SK-N-SH (cell line): ENCODE data around the gene CDC25B. TPM values are rescaled to one million over a fixed set of nuclear protein-coding genes. Genes with fewer than 3 reads are reported as not detected.

Source experiments
- CTCF ChIA-PET: fragments of 300-600, 350-600 bp; formaldehyde crosslinking; extraction: SDS; loops from one replicate; lab custom pipeline; 2021; lab: Yijun Ruan, JAX
- POLR2A ChIA-PET: fragments of 350-600 bp; sonication (Branson Sonifier 250); formaldehyde crosslinking; extraction: SDS; loops from one replicate; lab custom pipeline; 2020; ENCODE audit warnings: antibody characterized with exemption, inconsistent platforms; lab: Yijun Ruan, JAX
- DNase-seq: peaks from one replicate; pipeline ENCODE4 v3.0.0; 2012
- H2AFZ ChIP-seq: fragments of 200-600 bp; sonication (generic); 2 replicates; pipeline ENCODE4 v1.8.1; 2016; ENCODE audit warnings: antibody characterized with exemption, mild to moderate bottlenecking, low read depth
- H3F3A ChIP-seq: fragments of 200-600 bp; sonication (generic); replicated peaks from 2 replicates; pipeline ENCODE3; 2016; ENCODE audit warnings: antibody characterized with exemption, mild to moderate bottlenecking; ENCODE audit not compliant: insufficient read depth
- H3K27ac ChIP-seq, 2 experiments: fragments of 200-500 bp in 1 of 2; fragments of 200-600 bp in 1 of 2; sonication (Bioruptor generic) in 1 of 2; sonication (generic), shearing (Covaris generic) in 1 of 2; 2 replicates each; pipeline versions ENCODE4 v1.5.1 to v1.6.1; 2014 to 2016; ENCODE audit warnings: low read depth in 2 of 2, inconsistent platforms in 1 of 2, low read length in 1 of 2, mild to moderate bottlenecking in 1 of 2, mixed read lengths in 1 of 2
- H3K27me3 ChIP-seq: fragments of 200-600 bp; sonication (generic), shearing (Covaris generic); 2 replicates; pipeline ENCODE4 v1.6.1; 2016; ENCODE audit warnings: mixed run types; ENCODE audit not compliant: insufficient read depth
- H3K36me3 ChIP-seq, 2 experiments: fragments of 200-500 bp in 1 of 2; fragments of 200-600 bp in 1 of 2; sonication (Bioruptor generic) in 1 of 2; sonication (generic) in 1 of 2; replicated peaks in 1 of 2; 2 replicates each; pipeline versions ENCODE3 to v1.5.1; 2014 to 2016; ENCODE audit warnings: low read length in 1 of 2, mild to moderate bottlenecking in 1 of 2; ENCODE audit not compliant: insufficient read depth in 2 of 2, control insufficient read depth in 1 of 2
- H3K4me1 ChIP-seq, 2 experiments: fragments of 200-500 bp in 1 of 2; fragments of 200-600 bp in 1 of 2; sonication (Bioruptor generic) in 1 of 2; sonication (generic), shearing (Covaris generic) in 1 of 2; 2 replicates each; pipeline versions ENCODE4 v1.5.1 to v1.6.1; 2014 to 2016; ENCODE audit warnings: low read depth in 1 of 2, low read length in 1 of 2, mixed run types in 1 of 2; ENCODE audit not compliant: insufficient read depth in 2 of 2, control insufficient read depth in 1 of 2
- H3K4me2 ChIP-seq: fragments of 200-600 bp; sonication (generic), shearing (Covaris generic); 2 replicates; pipeline ENCODE4 v1.6.1; 2017; ENCODE audit warnings: mixed run types
- H3K4me3 ChIP-seq, 2 experiments: fragments of 200-500 bp in 1 of 2; fragments of 200-600 bp in 1 of 2; sonication (Bioruptor generic) in 1 of 2; sonication (generic), shearing (Covaris generic) in 1 of 2; 2 replicates each; pipeline versions ENCODE4 v1.5.1 to v1.8.1; 2014 to 2016; ENCODE audit warnings: low read depth in 2 of 2, inconsistent platforms in 1 of 2, low read length in 1 of 2, mild to moderate bottlenecking in 1 of 2, mixed read lengths in 1 of 2, moderate library complexity in 1 of 2
- H3K79me2 ChIP-seq: fragments of 200-600 bp; sonication (generic); 2 replicates; pipeline ENCODE4 v1.8.1; 2017; ENCODE audit warnings: mild to moderate bottlenecking; ENCODE audit not compliant: insufficient read depth
- H3K9ac ChIP-seq: fragments of 200-600 bp; sonication (generic); 2 replicates; pipeline ENCODE4 v1.6.1; 2017; ENCODE audit warnings: mixed run types
- H3K9me2 ChIP-seq: fragments of 200-600 bp; sonication (generic); 2 replicates; pipeline ENCODE4 v1.6.1; 2017; ENCODE audit warnings: mixed run types
- H3K9me3 ChIP-seq: fragments of 200-600 bp; sonication (generic); 2 replicates; pipeline ENCODE4 v1.6.1; 2017; ENCODE audit warnings: mixed run types, mild to moderate bottlenecking, moderate library complexity
- H4K20me1 ChIP-seq: fragments of 200-600 bp; sonication (generic); 2 replicates; pipeline ENCODE4 v1.6.1; 2017; ENCODE audit warnings: mild to moderate bottlenecking, mixed run types; ENCODE audit not compliant: insufficient read depth
- ELF1 ChIP-seq: IDR thresholded peaks from 2 replicates; pipeline ENCODE4 v1.4.0; 2012
- EP300 ChIP-seq, 2 experiments: IDR thresholded peaks; 2 replicates each; pipeline versions ENCODE4 v1.4.0 to v1.6.1; 2012; ENCODE audit warnings: borderline replicate concordance in 1 of 2, low read depth in 1 of 2, low read length in 1 of 2
- EZH2phosphoT487 ChIP-seq: fragments of 200-600 bp; sonication (generic); IDR thresholded peaks from 2 replicates; pipeline ENCODE4 v1.6.1; 2017; ENCODE audit warnings: low read depth, mixed run types, mild to moderate bottlenecking, antibody characterized with exemption, moderate library complexity, borderline replicate concordance
- FOXJ3 ChIP-seq: sonication (generic); formaldehyde crosslinking; IDR thresholded peaks from 2 replicates; pipeline ENCODE4 v1.5.1; 2020; ENCODE audit warnings: mild to moderate bottlenecking, missing genetic modification reagents
- FOXM1 ChIP-seq: IDR thresholded peaks from 2 replicates; pipeline ENCODE4 v1.4.0; 2012; ENCODE audit warnings: low read depth, mild to moderate bottlenecking
- GATA2 ChIP-seq: sonication (generic); formaldehyde crosslinking; IDR thresholded peaks from 2 replicates; pipeline ENCODE4 v1.5.0; 2020; ENCODE audit warnings: mild to moderate bottlenecking, missing genetic modification reagents
- JUND ChIP-seq: IDR thresholded peaks from 2 replicates; pipeline ENCODE4 v1.4.0; 2012
- MEF2A ChIP-seq: IDR thresholded peaks from 2 replicates; pipeline ENCODE4 v1.4.0; 2012; ENCODE audit warnings: low read depth, borderline replicate concordance
- MXI1 ChIP-seq: IDR thresholded peaks from 2 replicates; pipeline ENCODE4 v1.6.1; 2012; ENCODE audit warnings: mild to moderate bottlenecking, low read depth, low read length, improper control_type of control experiment
- NFIC ChIP-seq: IDR thresholded peaks from 2 replicates; pipeline ENCODE4 v1.4.0; 2012; ENCODE audit warnings: borderline replicate concordance
- POLR2AphosphoS5 ChIP-seq: IDR thresholded peaks from 2 replicates; pipeline ENCODE4 v1.6.1; 2012; ENCODE audit warnings: low read depth, low read length
- RAD21 ChIP-seq: IDR thresholded peaks from 2 replicates; pipeline ENCODE4 v1.6.1; 2012; ENCODE audit warnings: mild to moderate bottlenecking, low read length
- RFX5 ChIP-seq: IDR thresholded peaks from 2 replicates; pipeline ENCODE4 v1.6.1; 2012; ENCODE audit warnings: mild to moderate bottlenecking, improper control_type of control experiment, low read length
- SIN3A ChIP-seq: IDR thresholded peaks from 2 replicates; pipeline ENCODE4 v1.6.1; 2012; ENCODE audit warnings: low read depth, mild to moderate bottlenecking, low read length, moderate library complexity, borderline replicate concordance
- TCF12 ChIP-seq: IDR thresholded peaks from 2 replicates; pipeline ENCODE4 v1.4.0; 2012
- TEAD4 ChIP-seq: IDR thresholded peaks from 2 replicates; pipeline ENCODE4 v1.4.0; 2012; ENCODE audit warnings: mild to moderate bottlenecking, borderline replicate concordance; ENCODE audit not compliant: insufficient read depth
- WGBS: methylation state at CpG from one replicate; pipeline ENCODE4 v1.1.6; 2017; ENCODE audit warnings: low lambda C conversion rate; 5-methylcytosine and 5-hydroxymethylcytosine counted together
- polyA plus RNA-seq, 3 experiments: library from polyadenylated mRNA; depleted of rRNA; stranded (reverse); fragments of >200 nt; gene quantifications; 2 replicates each; pipeline ENCODE4 v1.2.3, GENCODE V29; 2012
- TF ChIP-seq, protein P1 (sequence below): fragments of 150-350 bp; IDR thresholded peaks from 2 replicates; pipeline ENCODE4 v1.6.1; 2016; ENCODE audit warnings: mild to moderate bottlenecking, low read depth, low read length
- TF ChIP-seq, protein P2 (sequence below): IDR thresholded peaks from 2 replicates; pipeline ENCODE4 v1.4.0; 2012; ENCODE audit warnings: low read depth
- TF ChIP-seq, protein P3 (sequence below): IDR thresholded peaks from 2 replicates; pipeline ENCODE4; 2012
- TF ChIP-seq, protein P4 (sequence below): fragments of 200-600 bp; sonication (generic); IDR thresholded peaks from 2 replicates; pipeline ENCODE4 v1.6.1; 2017; ENCODE audit warnings: antibody characterized with exemption, mild to moderate bottlenecking, moderate library complexity

CDC25B gene
- polyA plus RNA-seq, 1 of the 3 experiments (the other 2 are of a cell fraction), result 56.5 TPM

DNA sequence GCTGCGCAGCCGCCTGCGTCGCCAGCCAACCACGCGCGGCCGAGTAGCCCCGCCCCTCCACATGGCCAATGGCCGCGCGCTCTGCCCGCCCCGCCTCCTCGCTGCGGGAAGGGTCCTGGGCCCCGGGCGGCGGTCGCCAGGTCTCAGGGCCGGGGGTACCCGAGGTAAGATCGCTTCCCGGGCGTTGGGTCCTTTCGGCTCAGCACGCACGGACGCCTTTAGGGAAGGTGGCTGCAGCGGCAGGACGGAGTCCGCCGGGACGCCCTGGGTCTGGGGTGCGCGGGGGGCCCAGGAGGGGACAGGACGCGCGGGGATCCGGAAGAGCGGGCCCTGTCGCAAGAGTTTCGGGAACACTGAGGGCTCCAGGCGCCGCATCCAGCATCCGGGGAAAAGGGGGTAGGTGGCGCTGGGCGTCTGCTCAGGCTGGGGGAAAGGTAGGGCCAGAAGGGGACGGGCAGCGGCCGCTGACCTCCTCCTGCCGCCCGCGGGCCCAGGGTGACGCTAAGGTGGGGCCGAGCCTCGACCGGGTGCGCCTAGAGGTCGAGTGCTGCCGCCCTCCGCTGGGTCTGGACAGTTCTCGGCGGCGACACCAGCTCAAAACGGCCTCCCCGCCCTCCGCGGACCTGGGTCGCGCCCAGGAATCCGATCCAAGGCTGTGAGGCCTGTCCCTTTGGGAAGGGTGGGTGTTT is 50.8 kb downstream of the CDC25B start, which contains the start of gene MAVS (continued):
- TF ChIP-seq SIN3A, result 0 out of 2 replicates have a peak, but pooled peaks have one; percentile 46
- TF ChIP-seq, all 33 proteins: peak for 9

DNA sequence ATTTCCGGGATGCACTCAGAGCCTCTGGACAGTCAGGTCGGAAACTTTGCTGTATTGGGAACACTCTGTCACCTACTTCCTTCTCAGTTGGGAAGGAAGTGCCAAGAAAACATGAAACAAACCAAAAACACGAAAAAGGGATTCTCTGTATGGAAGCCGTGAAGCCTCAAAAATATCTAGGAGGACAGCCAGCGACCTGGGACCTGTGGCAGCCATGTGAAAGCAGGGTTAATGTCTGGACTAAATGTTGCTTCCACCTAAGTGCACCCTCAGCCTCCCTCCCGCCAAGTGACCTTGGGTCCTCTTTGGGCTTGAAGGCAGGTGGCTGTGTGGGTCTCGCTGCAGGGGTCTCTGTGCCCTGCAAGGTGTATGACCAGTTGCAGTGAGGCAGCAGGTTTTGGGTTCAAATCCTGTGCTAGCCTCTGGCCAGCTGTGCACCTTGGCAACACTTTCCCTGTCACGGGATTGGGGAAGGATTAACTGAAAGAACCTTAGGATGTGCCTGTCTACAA is 51.4 kb downstream of the CDC25B start:
- Histone ChIP-seq H2AFZ (0 out of 2 replicates have a peak overlapping the region, but pooled peaks have one; percentile 92), H4K20me1 (no peaks in the 10 kb centered on the region), H3K4me3 (peak overlapping the region; percentile 76 to 87), H3K4me2 (peak overlapping the region; percentile 98), H3K9me3 (no peaks in the 10 kb centered on the region), H3F3A (peaks cover 5% of the 10 kb centered on the region), H3K9me2 (no peaks in the 10 kb centered on the region), H3K27ac (peak overlapping the region; percentile 68 to 77; a peak in 3 of 4 replicates), H3K9ac (peak overlapping the region; percentile 94), H3K79me2 (peaks cover 62% of the 10 kb centered on the region), H3K27me3 (no peaks in the 10 kb centered on the region), H3K36me3 (no peaks in the 10 kb centered on the region), H3K4me1 (peaks cover 0 to 5% of the 10 kb centered on the region in 2 experiments; a peak in 1 of 4 replicates)
- CTCF ChIA-PET, result no interaction called here
- TF ChIP-seq FOXM1 (no peak), TEAD4 (no peak), JUND (no peak), FOXJ3 (CRISPR knock-in tag) (no peak), ELF1 (no peak; the same call in 1 of the 2 replicates), EP300 (IDR thresholded peaks at IDR 0.05; ENCODE audit: borderline replicate concordance in 1 of 2, low read depth in 1 of 2, low read length in 1 of 2) (no peak), RAD21 (no peak), TCF12 (no peak), GATA2 (CRISPR knock-in tag) (no peak), RFX5 (no peak), NFIC (no peak), MXI1 (no peak), SIN3A (no peak), POLR2AphosphoS5 (no peak), MEF2A (no peak), EZH2phosphoT487 (no peak)
- TF ChIP-seq, protein P1, sequence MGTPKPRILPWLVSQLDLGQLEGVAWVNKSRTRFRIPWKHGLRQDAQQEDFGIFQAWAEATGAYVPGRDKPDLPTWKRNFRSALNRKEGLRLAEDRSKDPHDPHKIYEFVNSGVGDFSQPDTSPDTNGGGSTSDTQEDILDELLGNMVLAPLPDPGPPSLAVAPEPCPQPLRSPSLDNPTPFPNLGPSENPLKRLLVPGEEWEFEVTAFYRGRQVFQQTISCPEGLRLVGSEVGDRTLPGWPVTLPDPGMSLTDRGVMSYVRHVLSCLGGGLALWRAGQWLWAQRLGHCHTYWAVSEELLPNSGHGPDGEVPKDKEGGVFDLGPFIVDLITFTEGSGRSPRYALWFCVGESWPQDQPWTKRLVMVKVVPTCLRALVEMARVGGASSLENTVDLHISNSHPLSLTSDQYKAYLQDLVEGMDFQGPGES, result no peak
- TF ChIP-seq, protein P2, sequence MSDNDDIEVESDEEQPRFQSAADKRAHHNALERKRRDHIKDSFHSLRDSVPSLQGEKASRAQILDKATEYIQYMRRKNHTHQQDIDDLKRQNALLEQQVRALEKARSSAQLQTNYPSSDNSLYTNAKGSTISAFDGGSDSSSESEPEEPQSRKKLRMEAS, result no peak
- TF ChIP-seq, protein P3, sequence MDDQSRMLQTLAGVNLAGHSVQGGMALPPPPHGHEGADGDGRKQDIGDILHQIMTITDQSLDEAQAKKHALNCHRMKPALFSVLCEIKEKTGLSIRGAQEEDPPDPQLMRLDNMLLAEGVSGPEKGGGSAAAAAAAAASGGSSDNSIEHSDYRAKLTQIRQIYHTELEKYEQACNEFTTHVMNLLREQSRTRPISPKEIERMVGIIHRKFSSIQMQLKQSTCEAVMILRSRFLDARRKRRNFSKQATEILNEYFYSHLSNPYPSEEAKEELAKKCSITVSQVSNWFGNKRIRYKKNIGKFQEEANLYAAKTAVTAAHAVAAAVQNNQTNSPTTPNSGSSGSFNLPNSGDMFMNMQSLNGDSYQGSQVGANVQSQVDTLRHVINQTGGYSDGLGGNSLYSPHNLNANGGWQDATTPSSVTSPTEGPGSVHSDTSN, result no peak
- TF ChIP-seq, protein P4, sequence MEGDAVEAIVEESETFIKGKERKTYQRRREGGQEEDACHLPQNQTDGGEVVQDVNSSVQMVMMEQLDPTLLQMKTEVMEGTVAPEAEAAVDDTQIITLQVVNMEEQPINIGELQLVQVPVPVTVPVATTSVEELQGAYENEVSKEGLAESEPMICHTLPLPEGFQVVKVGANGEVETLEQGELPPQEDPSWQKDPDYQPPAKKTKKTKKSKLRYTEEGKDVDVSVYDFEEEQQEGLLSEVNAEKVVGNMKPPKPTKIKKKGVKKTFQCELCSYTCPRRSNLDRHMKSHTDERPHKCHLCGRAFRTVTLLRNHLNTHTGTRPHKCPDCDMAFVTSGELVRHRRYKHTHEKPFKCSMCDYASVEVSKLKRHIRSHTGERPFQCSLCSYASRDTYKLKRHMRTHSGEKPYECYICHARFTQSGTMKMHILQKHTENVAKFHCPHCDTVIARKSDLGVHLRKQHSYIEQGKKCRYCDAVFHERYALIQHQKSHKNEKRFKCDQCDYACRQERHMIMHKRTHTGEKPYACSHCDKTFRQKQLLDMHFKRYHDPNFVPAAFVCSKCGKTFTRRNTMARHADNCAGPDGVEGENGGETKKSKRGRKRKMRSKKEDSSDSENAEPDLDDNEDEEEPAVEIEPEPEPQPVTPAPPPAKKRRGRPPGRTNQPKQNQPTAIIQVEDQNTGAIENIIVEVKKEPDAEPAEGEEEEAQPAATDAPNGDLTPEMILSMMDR, result no peak
- DNase-seq, result no peak
- POLR2A ChIA-PET, result interaction anchor here (0.6 kb wide), 1 partner anchor 8 kb away, joined by 3 read pairs; no protein-coding TSS in a partner anchor
- 25% methylated on average over 7 of the region's 8 CpGs for WGBS
